ENCODE data around the gene MYLK.

MYLK gene

DNA sequence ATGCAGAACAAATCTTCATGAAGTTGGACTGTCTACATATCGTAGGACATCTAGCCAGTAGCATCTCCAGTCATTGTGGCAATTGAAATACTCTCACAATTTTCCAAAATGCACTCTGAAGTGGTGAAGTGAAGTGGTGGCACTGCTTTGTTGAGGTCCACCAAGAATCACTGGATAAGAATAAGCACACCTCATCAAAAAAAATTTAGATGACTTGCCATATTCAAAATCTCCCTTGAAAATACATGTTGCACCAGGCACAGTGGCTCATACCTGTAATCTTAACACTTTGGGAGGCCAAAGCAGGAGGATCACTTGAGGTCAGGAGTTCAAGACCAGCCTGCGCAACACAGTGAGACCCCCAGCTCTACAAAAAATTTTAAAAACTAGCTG is 312.2 kb downstream of the MYLK start:
- DNase-seq: no peak

DNA sequence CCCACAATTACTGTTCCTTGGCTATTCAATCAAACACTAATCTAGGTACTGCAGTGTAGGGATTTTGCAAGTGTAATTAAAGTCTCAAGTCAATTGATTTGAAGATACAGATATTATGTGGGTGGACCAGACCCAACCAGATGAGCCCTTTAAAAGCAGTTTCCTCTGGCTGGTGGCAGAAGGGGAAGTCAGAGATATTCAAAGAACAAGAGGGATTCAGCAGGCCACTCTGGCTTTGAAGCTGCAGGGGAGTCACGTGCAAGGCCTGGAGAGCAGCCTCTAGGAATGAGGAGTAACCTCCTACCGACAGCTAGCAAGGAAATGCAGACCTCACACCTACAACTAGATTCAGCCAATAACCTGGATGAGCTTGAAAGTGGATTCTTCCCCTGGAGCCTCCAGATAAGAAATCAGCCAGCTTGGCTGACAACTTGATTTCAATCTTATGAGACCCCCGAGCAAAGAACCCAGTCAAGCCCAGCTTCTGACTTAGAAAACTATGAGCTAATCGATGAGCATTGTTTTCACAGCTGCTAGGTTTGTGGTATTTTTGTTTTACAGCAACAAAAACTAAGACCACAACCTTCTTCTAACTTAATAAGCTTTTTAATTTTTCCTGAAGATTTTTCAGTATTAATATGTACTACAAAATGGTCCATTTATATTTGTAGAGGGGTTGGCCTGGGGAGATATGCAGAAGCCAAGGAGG is 312.7 kb downstream of the MYLK start:
- no peak for DNase-seq

DNA sequence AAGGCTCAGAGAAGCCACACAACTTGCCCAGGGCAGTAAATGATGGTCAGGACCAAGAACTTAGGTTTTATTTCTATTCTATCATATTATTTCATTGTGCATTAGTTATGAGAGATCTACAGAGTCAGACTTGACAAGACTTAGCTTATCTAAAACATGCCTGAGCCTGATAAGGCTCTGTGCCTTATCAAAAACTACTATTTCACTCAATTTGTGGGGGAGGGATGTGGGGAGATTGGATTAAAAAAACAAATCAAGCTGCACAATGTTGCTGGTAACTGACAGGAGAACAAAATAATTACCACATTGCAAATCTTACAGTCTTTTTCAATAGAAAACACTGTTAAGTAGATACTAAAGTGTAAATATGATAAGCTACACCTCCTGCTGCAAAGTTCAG is 315.3 kb downstream of the MYLK start:
- no peak for DNase-seq

DNA sequence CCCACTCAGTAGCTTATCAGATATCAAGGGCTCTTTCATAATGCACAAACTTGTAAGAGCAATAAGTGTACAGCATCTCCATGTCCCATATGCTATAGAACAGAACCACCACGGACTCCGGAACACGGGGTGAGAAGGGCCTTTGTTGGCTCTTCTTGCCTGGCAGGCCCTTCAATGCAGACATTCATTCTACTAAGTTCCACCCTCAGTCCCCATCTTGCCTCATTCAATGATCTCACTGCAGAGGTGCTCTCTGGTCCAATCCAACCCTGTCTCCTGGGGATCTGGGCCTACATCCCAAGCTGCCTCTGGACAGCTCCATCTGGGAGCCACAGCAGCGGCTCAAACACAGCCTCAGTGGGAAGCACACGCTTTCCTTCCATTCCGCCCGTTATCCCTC is 316.1 kb downstream of the MYLK start:
- no peak for DNase-seq

- DNase-seq: no peak
Measured at GRCh38 chr3:123564056-123564455, 320.1 kb downstream of the MYLK start.

- no peak for DNase-seq
Measured at GRCh38 chr3:123562547-123562946, 321.6 kb downstream of the MYLK start.

GRCh38 chr3:123561188-123561587 is 322.9 kb downstream of the MYLK start:
- no peak for DNase-seq

Measured in stimulated activated naive CD4-positive, alpha-beta T cell (primary cell).